ENCODE results near the gene SMIM35.

Gene SMIM35

GRCh38 chr11:118061586-118062125, 25.1 kb downstream of the SMIM35 start:
- H3K27ac ChIP-seq (ENCODE audit: low read length), result no peak overlapping the region
- no peaks in the 10 kb centered on the region for H3K36me3 ChIP-seq (ENCODE audit: insufficient read depth, low read depth, low read length)
- H3K4me3 ChIP-seq (ENCODE audit: low read length), result no peak overlapping the region
- no peak overlapping the region for H3K9ac ChIP-seq (ENCODE audit: low read depth, low read length)
- H3K4me1 ChIP-seq (ENCODE audit: insufficient read depth, low read length), result no peaks in the 10 kb centered on the region; the same call in 1 of the 2 replicates
- no peaks in the 10 kb centered on the region for H3K9me3 ChIP-seq (ENCODE audit: insufficient read depth, low read depth, low read length)
- no peaks in the 10 kb centered on the region for H3K27me3 ChIP-seq (ENCODE audit: insufficient read depth, low read length)

- no peak overlapping the region for H3K9ac ChIP-seq (ENCODE audit: low read depth, low read length)
- H3K4me1 ChIP-seq (ENCODE audit: insufficient read depth, low read length), result no peaks in the 10 kb centered on the region; the same call in 1 of the 2 replicates
- no peak overlapping the region for H3K27ac ChIP-seq (ENCODE audit: low read length)
- no peak overlapping the region for H3K4me3 ChIP-seq (ENCODE audit: low read length)
- H3K36me3 ChIP-seq (ENCODE audit: insufficient read depth, low read depth, low read length), result no peaks in the 10 kb centered on the region
- no peaks in the 10 kb centered on the region; the same call in 1 of the 2 replicates for H3K27me3 ChIP-seq (ENCODE audit: insufficient read depth, low read length)
- H3K9me3 ChIP-seq (ENCODE audit: insufficient read depth, low read depth, low read length), result no peaks in the 10 kb centered on the region
Measured at GRCh38 chr11:118060869-118061268, 25.9 kb downstream of the SMIM35 start.

- H3K4me1 ChIP-seq (ENCODE audit: insufficient read depth, low read length), result no peaks in the 10 kb centered on the region; the same call in 1 of the 2 replicates
- no peak overlapping the region for H3K9ac ChIP-seq (ENCODE audit: low read depth, low read length)
- H3K27ac ChIP-seq (ENCODE audit: low read length), result no peak overlapping the region
- no peak overlapping the region for H3K4me3 ChIP-seq (ENCODE audit: low read length)
- no peaks in the 10 kb centered on the region for H3K9me3 ChIP-seq (ENCODE audit: insufficient read depth, low read depth, low read length)
- H3K36me3 ChIP-seq (ENCODE audit: insufficient read depth, low read depth, low read length), result no peaks in the 10 kb centered on the region
- H3K27me3 ChIP-seq (ENCODE audit: insufficient read depth, low read length), result no peaks in the 10 kb centered on the region; the same call in 1 of the 2 replicates
Measured at GRCh38 chr11:118060081-118060661, 26.6 kb downstream of the SMIM35 start.

GRCh38 chr11:118059246-118059940, 27.4 kb downstream of the SMIM35 start:
- Histone ChIP-seq H3K36me3 (ENCODE audit: insufficient read depth, low read depth, low read length) (no peaks in the 10 kb centered on the region), H3K4me3 (ENCODE audit: low read length) (no peak overlapping the region), H3K9me3 (ENCODE audit: insufficient read depth, low read depth, low read length) (no peaks in the 10 kb centered on the region), H3K4me1 (ENCODE audit: insufficient read depth, low read length) (no peaks in the 10 kb centered on the region; the same call in 1 of the 2 replicates), H3K27ac (ENCODE audit: low read length) (no peak overlapping the region), H3K27me3 (ENCODE audit: insufficient read depth, low read length) (no peaks in the 10 kb centered on the region; the same call in 1 of the 2 replicates), H3K9ac (ENCODE audit: low read depth, low read length) (no peak overlapping the region)

GRCh38 chr11:118058311-118059245, 28.2 kb downstream of the SMIM35 start:
- Histone ChIP-seq H3K27ac (ENCODE audit: low read length) (no peak overlapping the region), H3K27me3 (ENCODE audit: insufficient read depth, low read length) (no peaks in the 10 kb centered on the region; the same call in 1 of the 2 replicates), H3K4me3 (ENCODE audit: low read length) (no peak overlapping the region), H3K36me3 (ENCODE audit: insufficient read depth, low read depth, low read length) (no peaks in the 10 kb centered on the region), H3K9me3 (ENCODE audit: insufficient read depth, low read depth, low read length) (no peaks in the 10 kb centered on the region), H3K9ac (ENCODE audit: low read depth, low read length) (no peak overlapping the region), H3K4me1 (ENCODE audit: insufficient read depth, low read length) (no peaks in the 10 kb centered on the region; the same call in 1 of the 2 replicates)

- H3K27ac ChIP-seq (ENCODE audit: low read length), result no peak overlapping the region
- H3K27me3 ChIP-seq (ENCODE audit: insufficient read depth, low read length), result no peaks in the 10 kb centered on the region; the same call in 1 of the 2 replicates
- no peaks in the 10 kb centered on the region for H3K36me3 ChIP-seq (ENCODE audit: insufficient read depth, low read depth, low read length)
- no peaks in the 10 kb centered on the region for H3K9me3 ChIP-seq (ENCODE audit: insufficient read depth, low read depth, low read length)
- no peak overlapping the region for H3K4me3 ChIP-seq (ENCODE audit: low read length)
- no peaks in the 10 kb centered on the region for H3K4me1 ChIP-seq (ENCODE audit: insufficient read depth, low read length)
- no peak overlapping the region for H3K9ac ChIP-seq (ENCODE audit: low read depth, low read length)
Measured at GRCh38 chr11:118057251-118058145, 29.3 kb downstream of the SMIM35 start.

- no peaks in the 10 kb centered on the region; the same call in 1 of the 2 replicates for H3K27me3 ChIP-seq (ENCODE audit: insufficient read depth, low read length)
- H3K4me3 ChIP-seq (ENCODE audit: low read length), result no peak overlapping the region
- no peak overlapping the region for H3K9ac ChIP-seq (ENCODE audit: low read depth, low read length)
- H3K36me3 ChIP-seq (ENCODE audit: insufficient read depth, low read depth, low read length), result no peaks in the 10 kb centered on the region
- no peaks in the 10 kb centered on the region for H3K4me1 ChIP-seq (ENCODE audit: insufficient read depth, low read length)
- H3K9me3 ChIP-seq (ENCODE audit: insufficient read depth, low read depth, low read length), result no peaks in the 10 kb centered on the region
- no peak overlapping the region for H3K27ac ChIP-seq (ENCODE audit: low read length)
Measured at GRCh38 chr11:118056806-118057205, 30.0 kb downstream of the SMIM35 start.

GRCh38 chr11:118055966-118056365, 30.8 kb downstream of the SMIM35 start:
- no peak overlapping the region for H3K4me3 ChIP-seq (ENCODE audit: low read length)
- H3K36me3 ChIP-seq (ENCODE audit: insufficient read depth, low read depth, low read length), result no peaks in the 10 kb centered on the region
- H3K9me3 ChIP-seq (ENCODE audit: insufficient read depth, low read depth, low read length), result no peaks in the 10 kb centered on the region
- no peaks in the 10 kb centered on the region for H3K4me1 ChIP-seq (ENCODE audit: insufficient read depth, low read length)
- no peaks in the 10 kb centered on the region; the same call in 1 of the 2 replicates for H3K27me3 ChIP-seq (ENCODE audit: insufficient read depth, low read length)
- H3K9ac ChIP-seq (ENCODE audit: low read depth, low read length), result no peak overlapping the region
- H3K27ac ChIP-seq (ENCODE audit: low read length), result no peak overlapping the region

- H3K9ac ChIP-seq (ENCODE audit: low read depth, low read length), result no peak overlapping the region
- no peaks in the 10 kb centered on the region for H3K9me3 ChIP-seq (ENCODE audit: insufficient read depth, low read depth, low read length)
- no peak overlapping the region for H3K4me3 ChIP-seq (ENCODE audit: low read length)
- H3K27ac ChIP-seq (ENCODE audit: low read length), result no peak overlapping the region
- no peaks in the 10 kb centered on the region for H3K36me3 ChIP-seq (ENCODE audit: insufficient read depth, low read depth, low read length)
- H3K4me1 ChIP-seq (ENCODE audit: insufficient read depth, low read length), result no peaks in the 10 kb centered on the region
- no peaks in the 10 kb centered on the region; the same call in 1 of the 2 replicates for H3K27me3 ChIP-seq (ENCODE audit: insufficient read depth, low read length)
Measured at GRCh38 chr11:118054712-118055640, 31.8 kb downstream of the SMIM35 start.

GRCh38 chr11:118052581-118053206, 34.1 kb downstream of the SMIM35 start:
- H3K9ac ChIP-seq (ENCODE audit: low read depth, low read length), result no peak overlapping the region
- H3K4me3 ChIP-seq (ENCODE audit: low read length), result no peak overlapping the region
- H3K9me3 ChIP-seq (ENCODE audit: insufficient read depth, low read depth, low read length), result no peaks in the 10 kb centered on the region
- H3K36me3 ChIP-seq (ENCODE audit: insufficient read depth, low read depth, low read length), result no peaks in the 10 kb centered on the region
- H3K27me3 ChIP-seq (ENCODE audit: insufficient read depth, low read length), result no peaks in the 10 kb centered on the region; the same call in 1 of the 2 replicates
- H3K4me1 ChIP-seq (ENCODE audit: insufficient read depth, low read length), result no peaks in the 10 kb centered on the region
- no peak overlapping the region for H3K27ac ChIP-seq (ENCODE audit: low read length)
